K562 (cell line): Measurements from ENCODE around the gene LDHAL6A. TPM values are rescaled to one million over a fixed set of nuclear protein-coding genes. Genes with fewer than 3 reads are reported as not detected.

Experiments
- ATAC-seq: fragments of 200-7000 bp; cut with Tn5 transposase; 3 replicates; pipeline ENCODE4 v1.9.1; 2020; ENCODE audit warnings: moderate library complexity
- BruUV-seq: library from RNA; stranded (reverse); fragments of 400-500 nt; replicated peaks from 2 replicates; lab custom pipeline; 2021; lab: Mats Ljungman, UMichigan
- CTCF ChIA-PET: fragments of 300-600 bp; formaldehyde crosslinking; extraction: SDS; loops from one replicate; lab custom pipeline; 2021; ENCODE audit warnings: low intra/inter-chr PET ratio; lab: Yijun Ruan, JAX
- POLR2A ChIA-PET: fragments of 300-600, 350-650 bp; sonication (Branson Sonifier 250); formaldehyde crosslinking; extraction: SDS; loops from one replicate; lab custom pipeline; 2021; ENCODE audit warnings: antibody characterized with exemption, inconsistent platforms; lab: Yijun Ruan, JAX
- DNase-seq, 4 experiments: peaks; one replicate each; pipeline versions ENCODE4 v3.0.0 to v3.0.0-alpha.2; 2011 to 2018; ENCODE audit warnings: low spot score in 3 of 4, mixed read lengths in 3 of 4; ENCODE audit errors: extremely low read depth in 1 of 4
- FAIRE-seq: peaks from 2 replicates; lab custom pipeline; 2011; peaks lifted over from hg19 to GRCh38; lab: Jason Lieb, UNC
- H2AFZ ChIP-seq: 2 replicates; pipeline ENCODE4 v1.6.0; 2011; ENCODE audit warnings: low read depth, low read length, control low read depth, inconsistent platforms
- H3K27ac ChIP-seq: fragments of 200-600 bp; 3 replicates; pipeline ENCODE4 v1.8.0; 2011; ENCODE audit warnings: low read depth, mild to moderate bottlenecking, control low read depth, inconsistent platforms, low read length, moderate library complexity, mixed read lengths; ENCODE audit errors: extremely low read depth
- H3K27me3 ChIP-seq, 2 experiments: fragments of 300-600 bp in 1 of 2; 2 replicates in 1 of 2; 3 replicates in 1 of 2; pipeline versions ENCODE4 v1.6.0 to v1.8.0; 2011; ENCODE audit warnings: inconsistent platforms in 2 of 2, low read length in 2 of 2, mild to moderate bottlenecking in 1 of 2, mixed read lengths in 1 of 2, moderate library complexity in 1 of 2; ENCODE audit not compliant: control insufficient read depth in 2 of 2, insufficient read depth in 2 of 2
- H3K36me3 ChIP-seq: fragments of 300-600 bp; 3 replicates; pipeline ENCODE4 v1.8.0; 2011; ENCODE audit warnings: mild to moderate bottlenecking, low read length, inconsistent platforms; ENCODE audit not compliant: control insufficient read depth, insufficient read depth
- H3K4me1 ChIP-seq, 2 experiments: fragments of 200-600 bp in 1 of 2; replicated peaks in 1 of 2; 2 replicates in 1 of 2; 3 replicates in 1 of 2; pipeline versions ENCODE4 v1.5.1 to v1.8.0; 2011; ENCODE audit warnings: inconsistent platforms in 2 of 2, low read length in 2 of 2, mild to moderate bottlenecking in 1 of 2, mixed read lengths in 1 of 2, moderate library complexity in 1 of 2; ENCODE audit not compliant: control insufficient read depth in 2 of 2, insufficient read depth in 2 of 2
- H3K4me2 ChIP-seq: 2 replicates; pipeline ENCODE4 v1.6.1; 2011; ENCODE audit warnings: low read length, control low read depth, inconsistent platforms, mixed read lengths; ENCODE audit not compliant: insufficient read depth
- H3K4me3 ChIP-seq: fragments of 200-600 bp; sonication (generic), shearing (Covaris generic); 2 replicates; pipeline ENCODE4 v1.5.1; 2016; ENCODE audit warnings: control low read depth, inconsistent platforms
- H3K79me2 ChIP-seq: fragments of 200-600 bp; 3 replicates; pipeline ENCODE4 v1.8.0; 2011; ENCODE audit warnings: low read length, inconsistent platforms; ENCODE audit not compliant: control insufficient read depth, insufficient read depth
- H3K9ac ChIP-seq, 2 experiments: 2 replicates each; pipeline versions ENCODE4 v1.6.0 to v1.6.1; 2011; ENCODE audit warnings: low read depth in 2 of 2, low read length in 2 of 2, control low read depth in 1 of 2, inconsistent platforms in 1 of 2, mild to moderate bottlenecking in 1 of 2, mixed read lengths in 1 of 2; ENCODE audit not compliant: insufficient read depth in 1 of 2
- H3K9me1 ChIP-seq: one replicate; pipeline ENCODE4 v1.6.0; 2011; ENCODE audit warnings: inconsistent platforms, mild to moderate bottlenecking, low read length, moderate library complexity; ENCODE audit not compliant: control insufficient read depth, insufficient read depth
- H3K9me3 ChIP-seq: replicated peaks from 2 replicates; pipeline ENCODE4 v1.5.1; 2011; ENCODE audit warnings: low read depth, low read length, inconsistent platforms; ENCODE audit not compliant: control insufficient read depth, insufficient read depth
- H4K20me1 ChIP-seq: replicated peaks from 2 replicates; pipeline ENCODE4 v1.6.1; 2011; ENCODE audit warnings: low read length, inconsistent platforms, mixed read lengths; ENCODE audit not compliant: control insufficient read depth, insufficient read depth
- CC2D1A ChIP-seq: fragments of 450-650 bp; IDR thresholded peaks from 2 replicates; pipeline ENCODE4 v1.6.1; 2017; ENCODE audit warnings: mild to moderate bottlenecking
- DMBX1 ChIP-seq: fragments of 250-450 bp; sonication (Bioruptor Pico); IDR thresholded peaks from 2 replicates; pipeline ENCODE4 v1.8.0; 2022; ENCODE audit warnings: inconsistent platforms, mild to moderate bottlenecking, moderate library complexity, borderline replicate concordance
- ETV6 ChIP-seq, 3 experiments: fragments of 150-350 bp in 1 of 3; sonication (generic) in 1 of 3; formaldehyde crosslinking in 1 of 3; IDR thresholded peaks; 2 replicates each; pipeline versions ENCODE4 v1.6.1 to v1.8.0; 2014 to 2022; ENCODE audit warnings: borderline replicate concordance in 2 of 3, low read depth in 2 of 3, antibody characterized with exemption in 1 of 3, low read length in 1 of 3, mild to moderate bottlenecking in 1 of 3, missing genetic modification reagents in 1 of 3
- MAFG ChIP-seq: fragments of 450-650 bp; conservative IDR thresholded peaks from 2 replicates; pipeline ENCODE4 v1.6.1; 2016; ENCODE audit warnings: missing genetic modification characterization, missing compliant biosample characterization
- PYGO2 ChIP-seq: fragments of 450-650 bp; IDR thresholded peaks from 2 replicates; pipeline ENCODE4 v1.6.1; 2016; ENCODE audit warnings: mild to moderate bottlenecking, missing genetic modification characterization, moderate library complexity, missing compliant biosample characterization
- ZBTB40 ChIP-seq, 2 experiments: fragments of 450-650 bp in 1 of 2; sonication (generic) in 1 of 2; formaldehyde crosslinking in 1 of 2; IDR thresholded peaks; 2 replicates each; pipeline versions ENCODE4 v1.7.1 to v1.9.0; 2016 to 2022; ENCODE audit warnings: inconsistent platforms in 1 of 2, mild to moderate bottlenecking in 1 of 2, missing genetic modification reagents in 1 of 2
- ZNF174 ChIP-seq: fragments of 250-450 bp; sonication (Bioruptor Pico); IDR thresholded peaks from 2 replicates; pipeline ENCODE4 v1.4.0; 2020; ENCODE audit warnings: mild to moderate bottlenecking
- ZNF445 ChIP-seq: fragments of 250-450 bp; sonication (Bioruptor Pico); IDR thresholded peaks from 2 replicates; pipeline ENCODE4 v1.4.0; 2020; ENCODE audit warnings: low read depth, mild to moderate bottlenecking, moderate library complexity
- in situ Hi-C: fragments of 300-500 bp; cut with MboI; formaldehyde crosslinking; loops from 4 replicates; pipeline ENCODE4 v1.15.0; 2018; ENCODE audit warnings: inconsistent platforms, mixed read lengths
- intact Hi-C: fragments of 100-400 bp; cut with micrococcal nuclease; formaldehyde crosslinking; loops from 2 replicates; pipeline ENCODE4 v1.14.2; 2022
- polyA plus RNA-seq, 8 experiments: library from polyadenylated mRNA; depleted of rRNA in 4 of 8; stranded (reverse) in 5 of 8; unstranded in 3 of 8; fragments of >200 nt; fragmentation: Nextera tagmentation in 2 of 8; fragmentation: Illumina TruSeq in 1 of 8; extraction: Ambion mirVana in 2 of 8; extraction: Trizol in 1 of 8; gene quantifications; 2 replicates each; pipeline versions ENCODE4 v1.2.1 to v1.2.3, GENCODE V29; 2011 to 2014; ENCODE audit warnings: inconsistent platforms in 1 of 8, missing spikeins in 1 of 8
- total RNA-seq, 7 experiments: library from RNA; depleted of rRNA in 6 of 7; stranded (reverse); fragments of >200 nt in 6 of 7; fragmentation: Illumina TruSeq in 2 of 7; extraction: Trizol in 2 of 7; gene quantifications; 2 replicates each; pipeline versions ENCODE4 v1.2.1 to v1.2.3, GENCODE V29; 2011 to 2021; ENCODE audit warnings: low replicate concordance in 1 of 7

The LDHAL6A gene
- total and polyA plus RNA-seq, 9 of the 15 experiments (the other 6 are each of a cell fraction or from before 2014, with no cell fraction given) = 0.04 TPM; not detected in 8

GRCh38 chr11:18502352-18502751 is 46.7 kb downstream of the LDHAL6A start:
- no peaks in the 10 kb centered on the region for H4K20me1 ChIP-seq
- no peaks in the 10 kb centered on the region for H3K4me1 ChIP-seq
- H3K9me1 ChIP-seq = no peaks in the 10 kb centered on the region
- in situ Hi-C loops = no loop called here
- ATAC-seq = no peak
- H3K79me2 ChIP-seq = no peaks in the 10 kb centered on the region
- peaks cover 69% of the 10 kb centered on the region for H3K36me3 ChIP-seq
- no TSS peak for BruUV-seq
- ChIA-PET POLR2A (interaction anchor here (0.7 to 1.1 kb wide), 2 partner anchors 11 to 73 kb away, joined by 3 read pairs; no protein-coding TSS in a partner anchor), CTCF (no interaction called here)
- DNase-seq = no peak
- H3K4me2 ChIP-seq = no peak overlapping the region
- H3K4me3 ChIP-seq = no peak overlapping the region
- H3K27me3 ChIP-seq = no peaks in the 10 kb centered on the region
- no peak overlapping the region for H3K27ac ChIP-seq
- intact Hi-C loops = no loop called here
- H3K9ac ChIP-seq = no peak overlapping the region
- H3K9me3 ChIP-seq = no peaks in the 10 kb centered on the region
- no peak overlapping the region for H2AFZ ChIP-seq
- TF ChIP-seq ZBTB40 (IDR thresholded peaks at IDR 0.05) (no peak), ZBTB40 (CRISPR knock-in tag; IDR thresholded peaks at IDR 0.05) (no peak), PYGO2 (tag) (no peak), ZNF445 (CRISPR knock-in tag) (no peak), ZNF174 (CRISPR knock-in tag) (no peak), CC2D1A (no peak), DMBX1 (no peak), ETV6 (IDR thresholded peaks at IDR 0.05; ENCODE audit: borderline replicate concordance in 1 of 2, low read depth in 2 of 2, low read length in 1 of 2) (no peak), ETV6 (CRISPR knock-in tag; IDR thresholded peaks at IDR 0.05; ENCODE audit: borderline replicate concordance) (no peak), MAFG (tag) (no peak)
- FAIRE-seq = no peak
